GM18870 (cell line): ENCODE results near the gene SETX.

Source experiments
- ATAC-seq: cut with Tn5 transposase; IDR thresholded peaks from one replicate; pipeline ENCODE4 v1.9.1; 2021; ENCODE audit warnings: moderate library complexity; ENCODE audit not compliant: unreplicated experiment

SETX gene

GRCh38 chr9:132218208-132218607 is 136.6 kb downstream of the SETX start:
- ATAC-seq, result no peak

- ATAC-seq, result no peak
Measured at GRCh38 chr9:132216861-132217619, 137.7 kb downstream of the SETX start.

- ATAC-seq, result no peak
Measured at GRCh38 chr9:132214027-132214622, 140.7 kb downstream of the SETX start.

- ATAC-seq, result no peak
Measured at GRCh38 chr9:132211570-132211969, 143.2 kb downstream of the SETX start.
